CD4-positive, alpha-beta T cell treated with Interleukin-21 for 1 hour (primary cell): ENCODE results near the gene KAT2A.
A peak's percentile ranks its signal among the peaks of the same experiment; 100 is the strongest.
"Not testable (repeated sequence)": the region's sequence is repeated elsewhere in the genome, so short reads cannot be mapped to it uniquely, and the experiment has no call there.

Source experiments
- DNase-seq: peaks from one replicate; pipeline ENCODE4 v3.0.0-alpha.2; 2020

Gene KAT2A

DNA sequence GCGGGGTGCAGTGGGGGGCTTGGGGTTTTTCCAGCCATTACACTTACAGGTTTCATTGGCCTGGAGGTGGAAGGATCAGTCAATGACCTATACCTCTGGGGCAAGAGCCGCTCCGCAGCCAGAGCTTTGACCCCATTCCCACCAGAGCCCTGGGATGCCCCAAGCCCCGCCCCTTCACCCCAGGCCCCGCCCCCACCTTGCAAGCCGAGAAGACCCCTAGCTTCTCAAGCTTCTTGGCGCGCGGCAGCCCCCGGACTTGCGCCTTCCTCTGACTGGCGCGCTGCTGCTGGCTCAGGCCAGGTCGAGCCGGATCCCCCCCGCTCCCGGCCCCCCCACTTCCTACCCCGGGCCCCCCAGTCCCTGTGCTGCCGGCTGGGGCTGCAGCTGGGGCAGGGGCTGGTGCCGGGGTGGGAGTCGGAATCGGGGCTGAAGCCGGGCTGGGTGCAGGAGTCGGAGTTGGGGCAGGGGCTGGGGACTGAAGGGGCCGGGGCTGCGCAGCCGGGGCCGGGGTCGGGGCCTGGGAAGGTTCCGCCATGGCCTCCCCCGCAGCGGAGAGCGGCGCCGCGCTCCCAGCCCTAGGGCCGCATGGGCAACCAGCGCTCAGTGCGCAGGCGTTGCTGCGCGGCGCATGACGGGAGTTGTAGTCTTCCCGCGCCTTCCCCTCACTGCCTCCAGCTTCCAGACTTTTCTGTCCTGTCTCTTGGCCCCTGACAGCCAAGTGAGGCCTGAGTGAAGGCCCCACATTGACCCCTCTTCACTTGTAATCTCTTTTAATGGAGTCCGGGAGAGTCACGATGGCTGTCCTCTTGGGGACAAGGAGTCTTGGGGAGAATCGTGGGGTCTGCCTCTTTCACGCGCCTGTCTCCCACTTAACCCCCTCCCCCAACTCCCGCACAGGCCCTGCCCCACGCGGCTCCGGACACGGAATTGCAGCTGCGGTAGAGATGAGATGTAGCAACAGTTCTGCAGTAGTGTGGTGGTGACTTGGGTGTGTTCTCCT is at the start of gene KAT2A:
Gene KAT2A (minus strand): TSS at position 598 of the 1,000 bp plus-strand sequence. CDS start 63 bp downstream, at position 535.
- DNase-seq = peak; percentile 78

DNA sequence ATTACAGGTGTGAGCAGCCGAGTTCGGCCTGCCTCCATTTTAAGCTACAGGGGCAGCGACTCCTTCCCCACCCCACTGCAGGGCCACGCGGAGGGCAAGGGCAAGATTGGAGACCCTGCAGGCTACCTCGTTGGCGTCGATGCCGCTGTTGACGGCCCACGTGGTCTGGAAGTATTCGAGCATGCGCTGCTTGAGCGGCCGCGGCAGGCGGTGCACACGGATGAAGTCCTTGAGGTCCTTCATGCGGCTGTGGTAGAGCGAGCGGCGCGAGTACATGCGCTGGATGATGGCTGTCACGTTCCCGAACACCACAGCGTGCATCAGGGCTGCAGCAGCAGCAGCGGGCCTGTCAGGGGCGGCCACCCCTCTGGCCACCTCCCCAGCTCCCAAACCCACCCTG is 48.2 kb upstream of the KAT2A start:
- no peak for DNase-seq

DNA sequence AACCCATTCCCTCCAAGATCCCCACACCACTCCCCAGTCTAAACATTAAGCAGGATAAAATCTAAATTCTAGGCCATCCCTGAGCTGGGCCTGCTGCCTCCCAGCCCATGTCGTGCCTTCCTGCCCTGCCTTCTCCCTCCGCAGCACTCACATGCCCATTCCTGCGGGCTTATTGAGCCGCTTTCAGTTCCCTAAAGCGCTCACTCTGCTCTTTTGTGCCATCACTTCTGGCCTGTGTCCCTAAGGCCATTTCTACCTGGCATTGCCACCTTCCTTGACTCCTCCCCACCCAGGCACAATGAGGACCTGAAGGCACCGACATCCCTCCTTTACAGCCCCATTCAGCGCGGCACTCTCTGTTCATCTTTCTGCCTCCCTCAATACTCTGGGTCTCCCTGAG is 46.6 kb upstream of the KAT2A start:
- DNase-seq = no peak

DNA sequence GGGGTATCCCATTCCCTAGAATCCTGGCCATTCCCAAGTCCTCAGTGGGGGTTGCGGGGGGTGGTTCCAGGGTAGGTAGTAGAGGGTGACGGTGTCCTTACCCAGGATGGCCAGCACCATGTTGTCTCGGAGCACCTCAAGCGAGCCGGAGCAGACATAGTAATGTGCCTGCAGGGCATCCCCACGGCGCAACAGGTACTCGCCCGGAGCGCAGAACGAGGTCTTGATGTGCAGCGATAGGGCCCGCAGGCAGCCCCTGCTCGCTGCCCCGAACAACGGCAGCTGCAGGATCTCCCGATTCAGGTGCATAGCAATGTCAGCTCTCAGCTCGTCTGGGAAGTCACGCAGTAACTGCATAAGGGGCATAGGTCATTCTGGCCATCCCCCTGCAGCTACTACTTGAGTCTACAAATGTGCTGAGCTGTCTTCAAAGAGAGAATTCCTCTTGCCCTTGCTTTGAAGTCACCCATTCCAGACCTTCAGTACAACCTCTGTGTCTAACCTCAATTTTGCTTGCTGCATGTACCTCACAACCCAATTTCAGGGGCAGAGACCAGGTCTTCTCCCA is 45.1 kb upstream of the KAT2A start:
- no peak for DNase-seq

DNA sequence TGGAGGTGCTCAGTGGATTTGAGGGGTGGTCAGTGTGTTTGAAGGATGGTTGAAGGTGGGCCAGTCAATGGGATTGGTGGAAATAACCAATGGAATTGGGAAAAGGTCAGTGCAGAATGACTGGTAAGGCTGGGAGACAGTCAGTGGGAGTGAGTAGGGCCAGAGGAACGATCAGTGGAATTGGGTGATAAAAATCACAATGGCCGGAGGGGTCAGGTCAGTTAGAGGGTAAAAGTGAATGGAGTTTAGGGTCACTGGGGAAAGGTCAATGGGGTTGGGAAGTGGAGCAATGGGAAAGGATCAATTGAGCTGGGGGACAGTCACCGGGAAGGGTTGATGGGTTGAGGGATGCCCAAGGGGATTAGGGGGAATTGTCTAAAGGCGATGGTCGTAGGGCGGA is 44.6 kb upstream of the KAT2A start:
- DNase-seq = no peak

DNA sequence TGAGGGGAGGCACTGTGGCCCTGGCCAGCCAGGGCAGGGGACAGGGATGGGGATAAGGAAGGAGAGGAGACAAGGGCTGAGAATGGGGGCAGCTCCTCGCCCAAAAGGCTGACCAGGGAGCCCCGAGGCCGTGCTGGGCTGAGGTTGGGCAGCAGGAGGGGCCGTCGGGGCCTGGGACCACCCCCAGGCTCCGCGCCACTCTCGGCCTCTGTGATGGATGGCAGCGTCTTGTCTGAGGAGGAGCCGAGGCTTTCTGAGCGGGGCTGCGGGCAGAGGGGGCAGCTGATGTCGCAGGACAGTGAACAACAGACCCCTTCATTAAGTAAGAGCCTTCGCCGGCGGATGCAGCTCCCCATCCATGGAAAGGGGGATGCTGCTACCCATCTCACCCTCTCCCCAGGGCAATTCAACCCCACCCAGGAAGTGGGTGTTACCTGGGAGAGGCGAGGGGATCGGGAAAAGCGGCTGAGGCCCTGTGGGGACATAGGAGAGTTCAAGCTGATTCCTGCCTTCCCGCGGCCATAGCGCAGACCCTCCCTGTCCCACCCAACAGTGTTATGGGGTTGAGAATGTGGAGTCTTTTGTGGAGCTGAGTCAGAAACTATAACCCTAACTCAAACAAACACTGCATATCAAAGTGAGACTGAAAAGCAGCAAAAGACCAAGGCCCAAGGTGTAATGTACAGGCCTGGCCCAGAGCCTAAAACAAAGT is 42.7 kb upstream of the KAT2A start:
- no peak for DNase-seq

DNA sequence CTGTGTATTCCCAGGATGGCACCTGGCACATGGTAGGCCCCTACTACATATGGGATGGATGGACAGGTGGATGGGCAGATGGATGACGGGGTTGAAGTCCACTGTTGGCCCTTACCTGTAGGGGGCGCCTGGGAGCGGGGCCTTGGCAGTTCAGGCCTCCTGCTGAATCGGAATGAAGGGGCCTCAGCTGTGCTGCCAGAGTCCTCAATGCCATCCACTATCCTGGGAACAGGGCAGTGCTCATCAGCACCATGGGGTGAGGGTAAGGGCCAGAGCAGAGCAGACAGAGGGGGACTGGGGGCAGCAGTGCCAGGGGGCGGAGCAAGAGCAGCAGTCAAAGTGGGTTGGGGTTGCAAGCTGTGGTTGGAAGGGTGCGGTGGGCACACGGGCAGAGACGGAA is 41.9 kb upstream of the KAT2A start:
- peak; percentile 28 for DNase-seq

DNA sequence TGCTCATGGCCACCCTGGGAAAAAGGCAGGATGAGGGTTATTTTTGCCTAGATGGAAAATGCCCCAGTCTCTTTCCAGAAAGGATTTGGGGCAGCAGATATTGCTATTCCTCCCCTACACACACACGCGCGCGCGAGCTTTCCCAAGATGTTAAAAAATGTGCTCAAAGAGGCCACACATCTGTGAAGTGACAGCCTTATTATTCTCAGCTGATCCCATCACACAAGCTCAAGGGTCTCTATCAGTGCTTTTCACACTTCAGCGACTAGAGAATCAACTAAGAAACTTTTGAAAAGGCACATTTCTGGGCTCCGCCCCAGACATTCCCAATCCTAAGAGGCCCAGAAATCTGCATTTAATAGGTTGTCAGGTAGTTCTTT is 39.4 kb upstream of the KAT2A start:
- DNase-seq = no peak

DNA sequence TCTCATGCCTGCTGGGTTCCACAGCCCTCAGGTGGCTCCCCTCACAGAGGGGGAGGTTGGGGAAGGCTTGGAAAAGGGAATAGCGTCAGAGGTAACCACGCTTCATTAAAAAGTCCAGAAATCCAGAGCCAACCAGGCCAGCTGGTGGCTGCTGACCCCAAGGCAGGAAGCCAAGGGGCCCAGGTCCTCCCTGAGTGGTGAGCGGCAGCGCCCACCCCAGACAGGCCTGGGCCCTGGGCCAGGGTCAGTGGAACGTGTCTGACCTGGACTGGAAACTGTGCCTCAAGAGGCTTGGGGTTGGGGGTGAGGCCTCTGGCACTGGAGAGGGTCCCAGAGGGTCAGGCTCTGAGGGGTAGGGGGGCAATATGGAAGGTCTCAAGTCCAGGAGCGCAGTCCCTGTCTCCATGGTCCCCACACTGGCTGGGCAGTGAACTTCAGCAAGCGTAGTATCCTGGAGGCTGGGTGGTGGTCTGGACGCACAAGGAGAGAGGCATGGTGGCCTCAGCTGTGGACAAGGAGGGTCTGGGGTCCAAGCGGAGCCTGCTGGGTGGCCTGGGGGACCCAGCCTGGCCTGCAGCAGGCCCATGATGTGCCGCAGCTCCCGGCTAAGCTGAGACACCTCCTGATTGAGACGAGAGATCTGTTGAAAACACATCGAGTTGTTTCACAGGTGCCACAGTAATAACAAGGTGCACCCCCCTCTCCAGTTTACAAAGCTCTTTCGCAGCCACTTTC is 38.8 kb upstream of the KAT2A start:
- no peak for DNase-seq

DNA sequence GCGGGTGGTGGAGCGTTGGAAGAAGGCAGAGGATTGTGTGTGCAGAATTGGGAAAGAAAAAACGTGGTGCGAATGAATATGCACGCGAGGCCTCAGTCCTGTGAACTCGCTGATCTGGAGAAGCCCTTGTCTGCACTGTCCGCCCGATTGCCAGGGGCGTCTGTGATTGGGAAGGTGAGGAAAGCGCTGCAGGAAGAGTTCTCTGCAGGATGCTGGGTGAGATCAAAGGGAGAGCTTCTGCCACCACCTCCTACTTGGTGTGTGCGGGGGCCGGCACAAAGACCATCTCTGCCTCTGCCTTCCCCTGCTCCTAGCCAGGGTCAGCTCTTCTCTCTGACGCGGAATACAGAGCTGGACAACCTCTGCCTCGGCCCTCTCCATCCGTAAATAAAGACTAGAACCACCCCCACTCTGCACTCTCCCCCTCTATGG is 34.5 kb upstream of the KAT2A start:
- no peak for DNase-seq

DNA sequence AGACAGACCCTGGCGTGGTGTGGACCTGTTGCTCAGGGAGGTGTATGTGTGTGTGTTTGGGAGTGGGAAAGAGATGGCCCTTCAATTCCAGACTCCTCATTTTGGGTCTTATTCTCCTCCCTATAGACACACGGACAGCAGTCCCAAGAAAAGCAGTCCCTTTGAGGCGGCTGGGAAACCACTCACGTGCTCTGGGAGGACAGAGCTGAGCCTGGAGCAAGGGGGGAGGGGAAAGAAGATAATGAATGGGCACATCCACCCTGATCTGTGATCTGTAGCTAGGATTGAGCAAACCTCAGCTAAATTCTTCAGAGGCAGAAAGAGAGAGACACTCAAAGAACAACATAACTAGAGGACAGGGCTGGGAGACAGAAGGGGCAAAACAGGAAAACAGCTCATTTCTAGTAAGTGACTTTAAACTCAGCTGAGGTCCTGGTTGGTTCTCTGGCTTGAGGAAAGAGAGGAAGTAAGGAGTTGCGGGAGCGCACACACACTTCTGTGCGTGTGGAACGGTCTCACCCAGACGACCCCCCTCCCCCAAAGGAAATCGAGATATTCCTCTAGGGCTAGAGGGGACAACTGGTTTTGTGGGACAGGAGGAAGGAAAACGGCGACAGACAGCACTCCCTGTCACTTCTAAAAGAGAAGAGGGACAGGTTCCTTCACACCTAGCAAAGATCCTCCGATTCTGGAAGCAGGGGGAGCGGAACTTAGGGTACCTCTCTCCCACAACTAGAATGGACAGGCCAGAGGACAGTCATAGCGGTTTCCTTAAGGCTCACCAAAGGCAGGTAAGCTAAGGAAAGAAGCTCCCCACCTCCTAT is 33.0 kb upstream of the KAT2A start:
- peak; percentile 28 for DNase-seq

DNA sequence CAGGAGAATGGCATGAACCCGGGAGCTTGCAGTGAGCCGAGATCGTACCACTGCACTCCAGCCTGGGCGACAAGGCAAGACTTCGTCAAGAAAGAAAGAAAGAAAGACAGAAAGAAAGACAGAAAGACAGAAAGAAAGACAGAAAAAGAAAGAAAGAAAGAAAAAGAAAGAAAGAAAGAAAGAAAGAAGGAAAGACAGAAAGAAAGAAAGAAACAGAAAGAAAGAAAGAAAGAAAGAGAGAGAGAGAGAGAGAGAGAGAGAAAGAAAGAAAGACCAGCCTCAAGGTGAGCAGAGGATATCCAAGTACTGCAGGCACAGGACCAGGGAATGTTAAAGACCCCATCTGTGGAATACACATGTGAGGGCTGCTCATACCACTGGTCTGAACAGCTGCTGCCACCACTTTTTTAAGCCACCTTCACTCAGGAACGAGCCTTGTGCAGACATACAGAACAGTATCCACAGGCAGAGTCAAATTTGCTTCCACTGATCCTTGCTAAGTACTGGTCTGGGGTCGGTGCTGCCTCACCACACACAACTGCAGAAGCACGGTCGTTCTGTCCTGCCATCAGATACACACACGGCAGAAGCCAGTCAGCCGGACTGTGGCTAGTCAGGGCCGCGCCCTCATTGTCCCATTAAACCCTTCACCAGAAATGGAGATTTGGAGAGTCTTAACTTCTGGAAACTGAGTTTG is 25.9 kb upstream of the KAT2A start:
- no peak for DNase-seq

DNA sequence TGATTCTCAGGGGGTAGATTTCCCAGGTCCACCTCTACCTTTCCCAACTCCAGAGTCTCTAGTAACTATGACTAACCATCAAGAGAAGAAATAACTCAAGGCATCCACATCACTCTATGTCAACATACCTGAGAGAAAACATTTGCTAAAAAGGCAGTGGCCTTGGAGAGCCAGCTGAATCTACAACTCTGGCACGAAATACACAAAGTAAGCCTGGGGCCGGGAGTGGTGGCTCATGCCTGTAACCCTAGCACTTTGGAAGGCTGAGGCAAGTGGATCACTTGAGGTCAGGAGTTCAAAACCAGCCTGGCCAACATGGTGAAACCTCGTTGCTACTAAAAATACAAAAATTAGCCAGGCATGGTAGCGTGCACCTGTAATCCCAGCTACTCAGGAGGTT is 22.0 kb upstream of the KAT2A start:
- not testable (repeated sequence) for DNase-seq

DNA sequence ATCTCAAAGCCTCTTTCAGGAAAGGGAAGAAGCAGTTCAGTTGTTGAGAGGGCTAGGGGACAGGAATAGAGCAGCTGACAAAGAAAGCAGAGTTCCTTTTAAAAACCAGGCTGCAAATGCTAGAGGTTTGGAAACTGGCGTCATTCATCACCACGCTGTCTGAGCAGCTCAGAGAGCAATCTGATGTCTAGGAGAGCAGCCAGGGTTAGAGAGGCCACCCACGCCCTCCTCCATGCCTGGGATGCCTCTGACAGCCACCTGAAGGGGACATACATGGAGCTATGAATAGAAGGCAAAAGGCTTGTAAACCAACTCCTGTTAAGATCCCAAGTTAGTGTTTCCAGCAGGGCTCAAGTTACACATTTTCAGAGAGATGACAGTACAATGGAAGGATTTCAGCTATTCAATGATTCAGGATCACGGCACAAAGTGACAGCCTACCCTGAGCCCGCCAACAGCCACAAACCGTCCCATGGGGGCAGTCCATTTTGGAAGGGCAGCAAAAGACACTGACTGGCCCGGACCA is 21.3 kb upstream of the KAT2A start:
- no peak for DNase-seq

DNA sequence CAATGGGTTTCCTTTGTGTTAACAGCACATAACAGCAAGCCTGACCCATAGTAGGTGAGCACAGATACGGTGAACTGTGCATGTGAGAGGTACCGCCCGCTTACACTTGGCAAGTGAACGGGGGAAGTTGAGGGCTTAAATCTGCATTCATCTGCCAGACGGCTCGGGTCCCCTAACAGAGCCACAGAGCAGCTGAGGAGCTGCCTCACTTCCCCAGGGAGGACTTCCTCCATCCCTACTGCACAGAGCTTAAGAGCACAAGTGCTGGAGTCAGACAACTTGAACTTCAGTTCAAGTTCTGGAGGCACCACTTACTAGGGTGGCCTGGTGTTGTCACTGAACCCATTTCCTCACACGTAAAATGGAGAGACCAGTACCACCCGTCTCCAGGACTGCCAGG is 20.2 kb upstream of the KAT2A start:
- DNase-seq = no peak

DNA sequence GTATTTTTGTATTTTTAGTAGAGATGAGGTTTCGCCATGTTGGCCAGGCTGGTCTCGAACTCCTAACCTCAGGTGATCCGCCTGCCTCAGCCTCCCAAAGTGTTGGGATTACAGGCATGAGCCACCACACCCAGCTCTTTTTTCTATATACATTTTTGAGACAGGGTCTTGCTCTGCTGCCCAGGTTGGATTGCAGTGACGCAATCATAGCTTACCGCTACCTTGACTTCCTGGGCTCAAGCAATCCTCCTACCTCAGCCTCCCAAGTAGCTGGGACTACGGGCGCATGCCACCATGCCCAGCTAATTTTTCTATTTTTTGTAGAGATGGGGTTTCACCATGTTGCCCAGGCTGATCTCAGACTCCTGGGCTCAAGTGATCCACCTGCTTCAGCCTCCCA is 19.5 kb upstream of the KAT2A start:
- not testable (repeated sequence) for DNase-seq

DNA sequence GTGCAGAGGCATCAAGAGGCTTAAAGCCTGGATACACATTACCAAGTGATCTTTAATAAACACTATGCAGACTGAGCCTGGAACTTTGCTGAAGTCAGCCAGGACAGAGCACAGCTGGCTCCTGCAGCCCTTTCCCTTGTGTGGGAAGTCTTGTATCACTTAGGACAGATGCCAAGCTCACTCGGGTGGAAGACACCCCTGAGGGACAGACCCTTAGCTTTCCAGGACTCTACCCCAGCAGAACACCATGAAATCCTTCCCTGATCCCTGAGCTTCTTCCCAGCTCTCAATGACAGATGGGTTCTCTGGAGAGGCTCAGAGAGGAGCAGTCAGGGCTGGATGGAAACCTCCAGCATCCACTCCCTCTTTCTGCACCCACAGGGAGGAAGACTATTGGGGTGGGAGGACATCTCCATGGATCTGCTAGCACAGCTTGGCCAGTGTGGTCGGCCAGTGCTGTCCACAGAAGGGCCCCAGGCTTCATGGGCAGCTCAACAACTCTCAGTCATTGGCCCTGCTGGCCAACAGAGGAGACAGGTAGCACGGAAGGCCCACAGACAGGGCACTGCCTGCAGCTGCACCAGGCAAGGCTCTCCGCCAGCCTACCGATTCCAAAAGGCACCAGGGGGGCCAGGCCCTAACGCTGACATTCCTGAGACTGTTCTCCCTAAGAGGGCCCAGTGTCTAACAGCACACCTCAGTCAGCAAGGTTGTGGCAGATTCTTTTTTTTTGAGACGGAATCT is 17.8 kb upstream of the KAT2A start:
- no peak for DNase-seq

DNA sequence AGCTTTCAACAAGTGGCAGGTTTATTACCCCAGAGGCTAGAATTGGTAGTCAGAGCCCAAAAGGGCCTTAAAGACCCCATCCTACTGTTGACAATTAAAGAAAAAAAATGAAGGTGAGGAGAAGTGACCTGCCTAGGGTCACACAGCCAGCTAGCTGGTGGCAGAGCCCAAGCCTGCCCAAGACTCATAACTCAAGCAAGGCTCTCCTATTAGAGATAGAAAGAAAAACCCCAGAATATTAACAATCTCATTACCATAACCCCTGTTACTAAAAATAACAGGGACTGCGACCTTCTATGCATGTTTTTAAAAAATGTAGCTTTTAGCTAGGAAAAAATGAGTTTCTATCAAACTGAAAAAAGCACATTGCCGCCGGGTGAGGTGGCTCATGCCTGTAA is 15.5 kb upstream of the KAT2A start:
- DNase-seq = no peak

DNA sequence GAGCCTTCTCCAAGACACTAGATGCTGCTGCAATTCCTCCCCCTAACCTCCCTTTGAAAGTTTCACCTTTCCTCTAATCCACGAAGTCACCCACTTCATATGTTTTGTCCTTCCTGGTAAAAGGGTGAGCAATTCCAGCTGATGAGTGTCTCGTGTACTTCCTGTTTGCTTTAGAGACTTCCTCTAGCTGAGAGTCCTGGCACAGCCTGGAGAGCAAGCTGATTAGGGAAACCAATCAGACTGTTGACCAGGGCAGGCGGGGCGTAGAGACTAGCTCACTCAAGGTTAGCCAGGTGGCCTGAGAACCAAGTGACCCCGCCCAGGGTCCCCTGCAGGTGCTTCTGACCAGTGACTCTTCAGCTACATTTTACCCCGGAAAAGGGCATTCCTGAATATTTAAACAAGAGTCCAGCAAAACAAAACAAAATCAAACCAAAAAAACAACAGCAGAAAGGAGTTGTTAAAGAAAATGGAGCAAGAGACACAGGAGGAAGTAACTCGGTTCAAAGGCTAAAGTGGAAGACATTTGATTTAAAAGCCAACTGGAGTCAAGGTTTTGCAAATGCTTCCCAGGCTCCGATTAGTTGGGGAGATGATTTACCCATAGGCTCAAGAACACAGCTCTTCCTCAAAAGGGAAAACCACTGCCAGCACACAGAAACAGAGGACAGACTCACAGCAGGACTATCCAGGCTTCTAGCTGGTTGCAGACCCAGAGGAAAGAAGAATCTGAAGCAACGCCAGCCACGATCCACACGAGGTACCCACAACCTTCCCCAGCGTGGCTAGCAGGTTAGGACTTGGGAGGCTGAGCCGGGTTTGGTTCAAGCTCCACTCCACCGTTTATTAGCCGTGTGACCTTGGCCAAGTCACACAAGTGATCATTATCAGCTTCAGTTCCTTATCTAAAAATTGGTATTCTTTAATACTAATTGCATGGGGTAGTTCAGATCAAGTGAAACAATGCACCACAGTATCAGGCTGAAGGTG is 14.8 kb upstream of the KAT2A start:
- DNase-seq = no peak
